Midbrain (tissue), 1 donor: ENCODE results near the gene EIF5AL1.
"Not testable (repeated sequence)": the region's sequence is repeated elsewhere in the genome, so short reads cannot be mapped to it uniquely, and the experiment has no call there.

Experiments used
- DNase-seq: peaks from one replicate; lab custom pipeline; 2025; lab: John Stamatoyannopoulos, UW

The EIF5AL1 gene

DNA sequence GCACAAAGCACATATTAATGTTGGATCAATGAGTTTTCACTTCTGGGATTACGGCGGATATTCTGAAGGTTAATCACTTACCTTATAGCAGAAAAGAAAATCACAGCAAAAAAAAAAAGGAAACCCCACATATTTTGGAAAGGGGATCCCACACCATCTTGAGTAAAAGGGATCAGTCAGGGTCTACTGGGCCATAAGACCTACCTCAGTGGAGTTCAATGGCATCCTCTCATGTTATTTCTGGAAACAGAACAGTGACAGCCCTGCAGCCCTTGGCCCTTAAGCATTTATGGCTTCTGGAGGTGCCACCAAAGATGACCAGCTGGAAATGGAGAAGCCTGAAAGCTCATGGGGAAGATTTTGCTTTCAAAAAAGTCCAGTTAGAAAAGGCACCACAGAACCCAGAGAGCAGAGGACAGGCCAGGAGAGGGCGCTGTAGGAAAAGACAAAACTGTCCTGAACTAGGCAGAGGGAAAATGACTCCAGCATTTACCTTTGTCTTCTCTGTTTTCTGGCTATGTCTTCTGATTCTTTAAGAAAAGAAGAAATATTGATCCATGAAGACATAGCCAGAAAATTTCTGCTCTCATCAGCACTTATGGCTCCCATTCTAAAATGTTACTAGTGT, 2.9 kb upstream of the EIF5AL1 start:
- DNase-seq, result not testable (repeated sequence)

DNA sequence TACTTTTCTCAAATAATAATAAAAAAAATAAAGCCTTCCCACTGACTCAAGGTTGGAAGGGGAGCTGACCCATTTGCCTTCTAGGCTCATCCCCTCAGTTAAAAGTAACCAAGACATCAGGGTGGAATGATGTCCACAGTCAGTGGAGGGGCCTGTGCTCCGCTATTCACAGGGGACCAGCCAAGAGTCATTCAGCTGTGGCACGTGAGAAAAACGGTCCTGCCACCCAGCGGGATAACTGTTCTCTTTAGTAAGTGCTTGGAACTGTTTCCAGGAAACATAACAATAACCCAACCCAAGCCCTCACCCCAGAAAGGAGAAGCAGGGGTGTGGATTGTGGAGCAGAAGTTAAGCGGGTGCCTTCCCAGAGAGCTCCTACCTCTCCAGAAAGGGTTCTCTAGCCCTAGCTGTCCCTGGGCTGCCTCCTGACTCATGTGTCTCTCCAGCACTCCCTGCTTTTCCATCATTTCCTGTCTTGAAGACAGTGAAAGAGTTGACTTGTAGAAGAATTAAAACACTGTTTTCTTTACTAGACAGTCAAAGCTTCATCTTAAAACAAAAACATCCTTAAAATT, 2.3 kb upstream of the EIF5AL1 start:
- not testable (repeated sequence) for DNase-seq

DNA sequence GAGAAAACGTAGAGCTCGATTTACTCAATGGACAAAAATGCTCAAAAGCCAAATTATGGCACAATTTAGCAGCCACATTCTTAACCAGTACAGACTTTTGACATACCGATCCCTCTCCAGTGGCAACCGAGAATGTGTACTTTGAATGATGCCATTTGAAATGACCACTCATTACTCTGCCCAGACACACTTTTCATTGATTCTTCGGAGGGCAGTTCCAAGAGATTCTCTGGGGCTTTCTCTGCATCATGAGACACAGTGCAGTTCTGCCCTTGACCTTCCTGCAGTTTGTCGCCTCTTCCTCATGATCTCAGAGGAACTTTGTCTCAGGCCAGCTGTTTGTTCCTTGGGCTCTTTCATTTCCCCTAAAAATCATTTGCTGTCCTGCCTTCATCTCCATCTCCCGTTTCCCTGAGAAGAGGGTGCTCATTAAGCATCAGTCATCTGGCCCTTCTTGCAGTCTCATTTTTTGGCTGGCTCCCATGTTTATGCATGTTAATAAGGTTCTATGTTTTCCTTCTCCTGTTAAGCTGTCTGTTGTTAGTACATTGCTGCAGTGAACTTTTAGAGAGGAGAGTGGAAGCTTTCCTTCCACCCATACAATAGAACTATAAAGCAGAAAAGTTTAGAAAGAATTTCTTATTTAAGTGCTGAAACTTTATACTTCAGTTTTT, 4.3 kb downstream of the EIF5AL1 start:
- not testable (repeated sequence) for DNase-seq

DNA sequence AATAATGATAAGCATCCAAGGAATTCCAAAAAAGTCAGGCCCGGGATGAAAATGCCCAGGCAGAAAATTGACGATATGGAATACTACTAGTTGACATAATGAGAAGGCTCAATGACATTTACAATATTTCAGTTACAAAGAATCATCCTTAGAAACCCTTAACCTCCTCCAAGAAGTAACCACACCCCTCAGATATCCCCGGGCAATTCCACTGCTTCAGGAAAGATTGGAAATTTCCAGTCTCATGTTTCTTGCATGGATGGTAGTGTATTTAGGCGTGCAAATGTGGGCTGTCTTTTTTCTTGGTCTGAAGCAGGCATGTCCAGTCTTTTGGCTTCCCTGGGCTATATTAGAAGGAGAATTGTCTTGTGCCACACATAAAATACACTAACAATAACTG, 5.2 kb downstream of the EIF5AL1 start:
- DNase-seq, result not testable (repeated sequence)

DNA sequence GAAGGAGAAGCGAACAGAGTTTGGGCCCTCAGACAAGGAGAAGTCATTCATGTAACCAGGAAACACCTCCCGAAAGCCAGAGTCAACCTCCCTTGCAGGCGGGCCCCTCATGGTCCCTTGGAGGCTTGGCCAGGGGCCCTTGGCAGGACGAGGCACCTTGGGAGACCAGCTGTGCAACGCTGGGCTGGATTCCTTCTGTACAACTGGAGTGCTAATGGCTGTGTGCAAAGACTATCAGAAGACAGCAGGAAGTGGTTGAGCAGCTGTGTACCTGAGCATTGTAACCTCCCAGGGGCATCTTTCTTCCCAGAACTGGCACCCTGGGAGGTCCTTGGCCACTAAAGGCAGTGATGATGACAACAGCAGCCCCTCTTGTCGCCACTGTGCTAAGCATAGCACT, 9.4 kb downstream of the EIF5AL1 start:
- DNase-seq, result not testable (repeated sequence)

DNA sequence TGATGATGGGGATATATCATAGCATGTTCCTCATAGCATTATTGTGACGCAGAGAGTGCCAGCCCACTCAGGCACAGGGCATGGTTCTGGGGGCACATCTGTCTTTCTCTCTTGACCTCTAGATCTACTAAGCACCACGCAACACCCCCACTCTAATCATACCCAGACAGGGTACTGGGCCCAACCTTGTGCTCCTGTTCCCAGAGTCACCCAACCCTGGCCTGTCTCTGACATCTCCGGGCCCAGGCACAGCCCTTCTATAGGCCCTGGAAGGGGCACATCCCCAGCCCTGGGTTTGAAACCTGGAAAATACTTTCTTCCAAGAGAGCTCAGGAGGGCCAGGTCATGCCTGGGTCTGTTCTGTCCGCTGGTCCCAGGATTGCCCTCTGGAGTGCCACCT, 10.1 kb downstream of the EIF5AL1 start:
- not testable (repeated sequence) for DNase-seq

DNA sequence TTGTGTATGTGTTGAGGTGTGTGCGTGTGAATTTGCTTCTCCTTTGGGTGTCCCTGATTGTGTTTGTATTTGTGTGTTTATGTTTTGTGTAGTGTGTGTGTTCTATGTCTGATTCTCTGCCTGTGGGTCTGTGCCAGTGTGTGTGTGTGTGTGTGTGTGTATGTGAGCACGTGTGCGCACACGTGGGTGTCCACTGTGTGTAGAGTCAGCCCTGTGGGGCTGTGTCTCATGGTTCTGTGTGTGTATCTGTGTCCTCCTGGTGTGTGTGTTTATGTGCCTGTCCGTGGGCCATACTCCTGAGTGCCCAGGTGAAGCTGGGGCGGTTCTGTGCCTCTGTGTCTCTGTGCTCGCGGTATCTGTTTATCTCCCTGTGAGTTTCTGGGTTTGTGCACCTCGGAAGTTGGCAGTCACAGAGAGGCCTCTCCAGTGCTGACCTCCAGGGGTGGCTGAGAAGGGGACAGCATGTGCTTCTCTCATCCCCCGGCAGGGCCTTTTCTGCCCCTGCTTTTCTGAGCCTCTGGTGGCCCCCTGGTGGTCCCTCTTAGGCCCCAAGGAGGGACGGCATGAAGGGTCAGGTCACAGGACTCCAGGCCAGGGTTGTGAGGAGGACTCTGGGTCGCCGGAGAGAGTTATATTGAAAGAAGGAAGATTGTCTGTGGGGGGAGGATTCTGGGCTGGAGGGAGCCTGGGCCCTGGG, 11.0 kb downstream of the EIF5AL1 start:
- DNase-seq, result not testable (repeated sequence)

DNA sequence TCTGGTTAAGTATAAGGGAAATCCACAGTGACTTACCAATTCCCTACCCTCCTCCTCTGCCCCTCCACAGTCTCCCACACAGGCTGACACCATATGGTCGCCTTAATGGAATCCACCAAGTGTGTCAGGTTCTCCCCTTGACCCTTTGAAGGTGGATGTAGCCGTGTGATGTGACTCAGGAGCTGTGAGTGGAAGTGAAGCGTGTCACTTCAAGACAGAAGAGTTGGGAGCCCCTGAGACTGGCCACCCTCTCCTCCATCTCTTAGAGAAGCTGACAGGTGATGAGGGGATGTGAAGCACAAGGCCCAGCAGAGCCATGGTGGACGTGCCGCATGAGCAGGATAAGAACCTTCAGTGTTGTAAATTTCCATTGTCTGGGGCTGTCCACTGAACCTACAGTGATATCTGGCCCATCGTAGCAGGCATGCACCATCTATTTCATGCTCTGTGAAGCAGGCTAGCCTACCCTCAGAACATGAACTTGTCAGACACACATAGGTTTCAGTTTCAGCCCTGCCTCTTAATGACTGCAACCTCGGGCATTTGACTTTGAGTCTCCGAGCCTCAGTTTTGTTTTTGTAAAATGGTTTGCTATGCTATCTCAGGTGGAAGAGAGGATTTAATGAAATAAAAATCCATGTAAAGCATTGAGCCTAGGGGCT, 12.8 kb downstream of the EIF5AL1 start:
- DNase-seq, result not testable (repeated sequence)

DNA sequence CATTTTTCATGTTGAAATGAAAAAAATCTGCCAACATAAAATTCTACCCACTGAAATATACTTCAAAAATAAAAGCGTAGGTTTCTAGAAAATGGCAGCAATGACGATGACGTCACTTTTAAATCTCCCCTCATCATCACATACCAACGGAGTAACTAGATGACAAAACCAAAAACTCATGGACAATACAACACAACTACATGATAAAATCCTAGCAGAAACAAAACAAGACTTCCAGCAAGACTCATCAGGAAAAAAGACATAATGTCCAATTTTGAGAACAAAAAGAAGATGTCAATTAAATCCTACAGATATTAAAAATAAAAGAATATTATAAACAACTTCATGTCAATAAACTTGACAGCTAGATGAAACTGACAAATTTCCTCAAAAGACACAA, 15.9 kb downstream of the EIF5AL1 start:
- DNase-seq, result not testable (repeated sequence)

DNA sequence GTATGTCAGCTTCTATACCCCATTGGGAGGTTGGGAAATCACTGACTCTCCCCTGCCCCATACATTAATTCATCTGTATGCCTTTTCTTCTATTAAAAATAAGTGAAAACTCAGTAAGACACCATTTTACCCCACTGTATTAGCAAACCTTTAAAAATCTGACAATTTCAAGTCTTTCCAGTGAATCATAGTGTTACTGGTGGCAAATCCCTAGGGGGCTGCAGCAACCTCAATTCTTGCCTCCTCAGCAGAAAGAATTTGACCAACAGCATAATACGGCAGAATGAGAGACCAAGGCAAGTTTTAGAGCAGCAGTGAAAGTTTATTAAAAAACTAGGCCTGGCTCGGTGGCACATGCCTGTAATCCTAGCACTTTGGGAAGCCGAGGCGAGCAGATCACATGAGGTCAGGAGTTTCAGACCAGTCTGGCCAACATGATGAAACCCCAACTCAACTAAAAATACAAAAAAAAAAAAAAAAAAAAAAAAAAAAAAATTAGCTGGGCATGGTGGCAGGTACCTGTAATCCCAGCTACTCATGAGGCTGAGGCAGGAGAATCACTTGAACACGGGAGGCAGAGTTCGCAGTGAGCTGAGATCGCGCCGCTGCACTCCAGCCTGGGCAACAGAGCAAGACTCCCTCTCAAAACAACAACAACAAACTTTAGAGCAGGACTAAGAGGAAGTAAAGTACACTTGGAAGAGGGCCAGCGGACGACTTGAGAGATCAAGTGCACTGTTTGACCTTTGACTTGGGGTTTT, 21.0 kb downstream of the EIF5AL1 start:
- DNase-seq, result not testable (repeated sequence)

DNA sequence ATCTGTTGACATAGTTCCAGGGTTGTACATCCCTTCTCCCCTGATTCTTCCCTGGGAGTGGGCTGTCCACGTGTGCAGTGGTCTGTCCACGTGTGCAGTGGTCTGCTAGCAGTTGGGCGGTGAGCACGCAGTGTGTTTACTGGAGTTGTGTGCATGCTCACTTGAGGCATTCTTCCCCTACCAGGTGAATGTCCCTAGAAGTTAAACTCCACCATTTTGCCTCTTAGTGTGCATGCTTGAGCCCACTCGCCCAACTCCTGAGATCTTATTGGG, 21.5 kb downstream of the EIF5AL1 start:
- DNase-seq, result not testable (repeated sequence)

DNA sequence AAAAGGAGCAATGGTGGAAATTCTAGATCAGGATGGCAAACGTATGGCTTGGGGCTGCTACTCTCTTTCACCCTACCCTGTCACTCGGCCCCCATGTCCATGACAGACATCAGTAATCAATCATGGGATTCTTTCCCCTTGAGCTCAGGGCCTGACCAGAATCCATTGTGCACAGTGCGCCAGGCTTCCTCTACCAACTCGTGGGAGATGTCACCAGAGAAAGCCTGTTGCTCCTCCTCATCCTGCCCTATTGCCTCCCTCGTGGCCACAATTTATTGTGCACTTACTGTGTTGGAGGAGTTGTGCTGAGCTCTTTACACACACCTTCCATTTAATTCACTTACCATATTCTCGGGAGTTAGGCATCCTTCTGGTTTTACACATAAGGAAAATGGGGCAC, 26.0 kb downstream of the EIF5AL1 start:
- DNase-seq, result not testable (repeated sequence)

DNA sequence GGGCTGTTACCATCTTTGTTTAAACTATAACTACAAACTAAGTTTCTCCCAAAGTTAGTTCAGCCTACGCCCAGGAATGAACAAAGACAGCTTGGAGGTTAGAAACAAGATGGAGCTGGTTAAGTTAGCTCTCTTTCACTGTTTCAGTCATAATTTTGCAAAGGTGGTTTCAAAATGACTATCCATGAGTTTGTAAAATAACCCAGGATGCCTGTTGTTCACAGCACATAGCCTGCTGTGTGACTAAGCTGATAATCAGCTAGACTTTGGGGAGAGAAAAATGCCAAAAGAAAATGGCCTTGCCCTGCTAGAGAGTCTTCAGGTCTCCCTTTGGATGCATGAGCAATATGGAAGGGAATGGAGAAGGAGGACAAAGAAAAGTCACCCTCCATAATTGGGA, 28.6 kb downstream of the EIF5AL1 start:
- DNase-seq, result not testable (repeated sequence)

DNA sequence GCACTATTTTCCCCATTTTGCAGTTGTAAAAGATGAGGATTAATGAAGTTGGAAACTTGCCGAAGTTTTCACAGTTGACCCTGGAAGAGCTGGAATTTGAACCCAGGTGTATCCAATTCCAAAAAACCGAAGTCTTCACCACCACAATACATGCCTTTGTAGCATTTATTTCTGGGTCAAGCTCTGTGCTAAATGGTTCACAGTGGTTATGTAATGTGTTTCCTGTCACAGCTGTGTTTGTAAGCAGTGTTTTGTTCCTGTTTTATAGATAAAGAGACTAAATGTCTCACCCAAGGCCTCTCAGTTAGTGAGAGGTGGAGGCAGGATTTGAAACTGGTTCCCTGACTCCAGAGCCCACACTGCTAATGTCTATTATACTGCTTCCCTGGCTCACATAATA, 30.3 kb downstream of the EIF5AL1 start:
- no peak for DNase-seq

DNA sequence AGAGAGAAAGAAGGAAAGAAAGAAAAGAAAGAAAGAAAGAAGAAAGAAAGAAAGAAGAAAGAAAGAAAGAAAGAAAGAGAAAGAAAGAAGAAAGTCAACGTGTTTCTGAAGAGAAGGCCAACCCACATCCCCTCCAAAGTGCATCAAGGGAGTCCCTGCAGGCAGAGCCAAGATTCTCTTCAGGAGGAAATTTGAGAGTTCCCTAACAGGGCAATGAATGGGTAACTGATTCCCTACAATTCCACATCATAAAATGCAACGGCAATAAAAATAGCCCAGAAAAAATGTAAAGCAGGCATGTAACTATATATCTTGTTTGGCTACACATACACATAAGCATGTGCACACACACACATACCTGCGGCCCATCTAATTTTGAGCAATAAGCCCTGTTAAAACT, 32.1 kb downstream of the EIF5AL1 start:
- DNase-seq, result not testable (repeated sequence)

DNA sequence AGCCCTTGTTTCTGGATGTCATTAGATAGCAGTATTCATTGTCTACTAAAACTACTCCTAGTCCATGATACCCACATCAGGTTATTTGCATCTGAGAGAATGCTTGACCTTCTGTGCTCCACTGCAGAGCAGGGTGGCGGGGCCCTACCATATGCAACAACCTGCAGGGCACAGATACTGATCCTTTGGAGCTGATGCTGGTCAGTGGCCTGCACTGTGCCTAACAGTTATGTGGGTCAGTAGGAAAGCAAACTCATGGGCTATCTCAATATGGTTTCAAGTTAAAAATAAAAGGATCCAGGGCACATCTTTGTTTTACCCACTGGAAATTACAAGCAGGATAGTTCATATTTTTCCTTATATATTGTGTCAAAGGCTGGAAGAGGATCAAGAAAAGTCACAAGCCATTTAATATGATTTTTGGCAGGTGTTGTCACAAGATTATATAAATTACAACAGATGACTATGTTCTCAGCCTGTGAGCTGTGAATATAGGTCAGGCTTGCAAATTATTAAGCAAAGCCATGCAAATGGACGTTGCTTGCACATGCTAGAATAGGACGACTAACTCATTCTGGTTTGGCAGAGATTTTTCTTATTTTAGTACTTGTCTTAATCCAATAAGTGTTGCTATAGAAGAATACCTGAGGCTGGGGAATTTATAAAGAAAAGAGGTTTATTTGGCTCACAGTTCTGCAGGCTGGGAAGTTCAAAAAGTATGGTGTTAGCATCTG, 32.8 kb downstream of the EIF5AL1 start:
- DNase-seq, result not testable (repeated sequence)

DNA sequence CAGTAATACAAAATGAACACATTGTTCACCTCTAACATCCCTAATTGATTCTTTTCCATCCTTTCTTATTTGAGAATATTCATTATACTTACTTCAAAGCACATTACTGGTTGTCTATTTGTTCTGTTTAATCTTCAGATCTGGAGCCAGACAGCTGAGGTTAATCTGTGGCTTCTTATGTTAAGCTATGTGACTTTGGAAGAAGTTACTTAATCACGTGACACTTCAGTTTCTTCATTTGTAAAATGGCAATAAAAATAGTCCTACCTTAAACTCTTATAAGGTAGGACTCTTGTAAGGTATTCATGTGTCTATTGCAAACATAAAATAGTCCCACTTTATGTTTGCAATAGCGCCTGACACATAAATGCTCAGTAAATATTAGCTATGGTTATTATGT, 34.8 kb downstream of the EIF5AL1 start:
- not testable (repeated sequence) for DNase-seq

DNA sequence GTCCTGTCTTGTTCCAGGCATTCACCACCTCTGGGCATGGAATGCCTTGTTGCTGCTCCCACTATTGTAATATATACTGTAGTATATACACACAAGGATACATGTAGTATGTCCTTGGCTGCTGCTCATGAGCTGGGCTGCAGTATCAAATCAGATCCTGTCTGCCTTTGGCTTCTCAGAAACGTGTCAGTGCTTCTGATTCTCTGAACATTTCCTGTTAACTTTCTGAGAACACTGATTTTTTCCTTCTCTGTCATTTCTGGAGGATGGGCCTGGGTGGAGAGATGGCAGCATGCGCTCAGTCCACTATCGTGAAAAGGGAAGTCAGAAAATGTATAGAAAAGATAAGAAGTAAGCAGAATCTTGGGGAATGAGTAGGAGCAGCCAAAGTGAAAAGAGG, 35.6 kb downstream of the EIF5AL1 start:
- DNase-seq, result no peak

DNA sequence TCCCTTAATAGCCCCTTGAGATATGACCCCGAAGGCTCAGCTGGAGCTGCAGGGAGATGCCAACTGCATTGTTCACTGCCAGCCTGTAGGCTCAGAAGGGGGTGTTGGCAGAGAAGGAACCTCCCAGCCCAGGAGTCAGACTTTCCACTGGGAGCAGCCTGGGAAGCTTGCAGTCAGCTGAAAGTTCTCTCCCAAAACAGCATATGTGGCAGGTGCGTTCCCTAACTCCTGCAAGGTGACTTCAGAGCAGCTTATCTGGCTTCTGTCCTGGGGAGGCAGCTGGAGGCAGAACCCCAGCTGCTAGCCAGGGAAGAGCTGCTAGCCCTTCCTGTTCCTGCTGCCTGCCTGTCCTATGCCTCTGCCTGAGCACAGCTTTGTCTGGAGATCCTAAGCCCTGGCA, 39.8 kb downstream of the EIF5AL1 start:
- no peak for DNase-seq

DNA sequence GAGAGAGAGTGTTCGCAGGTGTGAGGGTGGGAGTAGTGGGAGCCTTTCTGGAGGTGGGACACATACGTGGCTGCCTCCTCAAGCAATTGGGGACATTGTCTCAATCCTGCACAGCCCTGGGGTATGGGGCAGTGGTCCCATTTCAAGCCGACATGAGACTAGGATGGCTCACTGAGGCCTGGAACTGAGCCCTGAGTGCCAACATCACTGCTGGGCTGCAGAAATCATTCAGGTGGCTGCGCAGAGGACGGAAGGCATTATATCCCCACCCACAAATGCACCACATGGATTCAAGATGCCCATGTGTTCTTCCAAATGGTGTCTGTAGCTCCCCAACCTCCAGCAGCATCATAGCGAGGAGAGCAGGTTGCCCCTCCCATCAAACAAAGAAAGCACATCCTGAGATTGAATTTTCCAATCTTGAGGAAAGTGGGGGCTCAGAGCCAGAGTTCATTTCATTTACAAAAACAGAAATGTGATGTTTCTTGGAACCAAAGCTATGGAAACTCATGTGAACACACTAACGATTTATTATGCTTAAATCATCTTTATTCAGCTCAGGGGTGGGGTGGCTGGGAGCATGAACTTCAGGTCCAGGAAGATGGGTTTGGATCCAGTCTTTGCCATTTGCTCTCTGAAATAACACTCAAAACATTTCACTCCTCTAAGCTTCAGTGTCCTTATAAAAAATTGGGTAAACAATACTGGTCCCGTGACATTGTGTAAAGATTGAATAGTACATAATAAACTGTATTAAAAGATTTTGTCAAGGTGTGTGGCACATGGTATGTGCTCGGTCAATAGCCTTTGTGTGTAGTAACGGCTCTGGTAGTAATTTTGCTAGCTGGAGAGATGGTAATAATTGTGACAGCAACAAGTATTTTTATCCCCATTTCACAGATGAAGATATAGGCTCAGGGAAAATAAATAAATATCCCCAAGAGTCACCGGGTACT, 43.3 kb downstream of the EIF5AL1 start:
- no peak for DNase-seq
